Liver (tissue), 3 donors: ENCODE results near the gene ABLIM3.

Experiments
- EGR1 ChIP-seq, 2 donors: IDR thresholded peaks; 2 replicates each; pipeline ENCODE4 v1.6.1; 2016 to 2018; ENCODE audit warnings: antibody characterized with exemption in 2 of 2, low read depth in 2 of 2
- RAD21 ChIP-seq, 2 donors: IDR thresholded peaks; 2 replicates each; pipeline ENCODE4 v1.6.1; 2016; ENCODE audit warnings: antibody characterized with exemption in 2 of 2, mild to moderate bottlenecking in 2 of 2
- TAF1 ChIP-seq: conservative IDR thresholded peaks from 2 replicates; pipeline ENCODE4 v1.6.1; 2016; ENCODE audit warnings: antibody characterized with exemption, mild to moderate bottlenecking
- TF ChIP-seq, protein P1 (sequence below): fragments of 150-350 bp; IDR thresholded peaks from 2 replicates; pipeline ENCODE4 v1.5.1; 2017; ENCODE audit warnings: improper control_type of control experiment, low read depth, low read length; ENCODE audit not compliant: missing input control
- donor health status: healthy.
- donor health status: healthy.

DNA sequence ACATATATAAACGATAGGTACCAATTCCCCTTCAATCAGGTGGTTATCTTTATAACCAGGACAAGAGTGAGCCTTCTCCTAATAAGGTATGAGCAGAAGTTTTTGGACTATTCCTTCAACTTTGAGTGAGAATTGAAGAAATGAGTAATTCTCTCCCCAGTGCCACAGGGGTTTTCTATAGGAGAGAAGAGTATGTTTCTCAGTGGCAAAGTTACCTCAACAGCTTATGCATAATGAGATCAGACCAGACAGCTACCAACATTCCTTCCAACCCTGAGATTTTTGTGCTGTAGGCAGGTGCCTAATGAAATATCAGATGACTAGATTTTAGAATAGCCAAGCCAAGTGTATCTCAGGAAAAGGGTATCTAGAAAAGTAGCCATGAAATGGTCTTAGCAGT lies 40.9 kb downstream of the ABLIM3 start:
- TF ChIP-seq, protein P1, sequence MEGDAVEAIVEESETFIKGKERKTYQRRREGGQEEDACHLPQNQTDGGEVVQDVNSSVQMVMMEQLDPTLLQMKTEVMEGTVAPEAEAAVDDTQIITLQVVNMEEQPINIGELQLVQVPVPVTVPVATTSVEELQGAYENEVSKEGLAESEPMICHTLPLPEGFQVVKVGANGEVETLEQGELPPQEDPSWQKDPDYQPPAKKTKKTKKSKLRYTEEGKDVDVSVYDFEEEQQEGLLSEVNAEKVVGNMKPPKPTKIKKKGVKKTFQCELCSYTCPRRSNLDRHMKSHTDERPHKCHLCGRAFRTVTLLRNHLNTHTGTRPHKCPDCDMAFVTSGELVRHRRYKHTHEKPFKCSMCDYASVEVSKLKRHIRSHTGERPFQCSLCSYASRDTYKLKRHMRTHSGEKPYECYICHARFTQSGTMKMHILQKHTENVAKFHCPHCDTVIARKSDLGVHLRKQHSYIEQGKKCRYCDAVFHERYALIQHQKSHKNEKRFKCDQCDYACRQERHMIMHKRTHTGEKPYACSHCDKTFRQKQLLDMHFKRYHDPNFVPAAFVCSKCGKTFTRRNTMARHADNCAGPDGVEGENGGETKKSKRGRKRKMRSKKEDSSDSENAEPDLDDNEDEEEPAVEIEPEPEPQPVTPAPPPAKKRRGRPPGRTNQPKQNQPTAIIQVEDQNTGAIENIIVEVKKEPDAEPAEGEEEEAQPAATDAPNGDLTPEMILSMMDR, result no peak
- TF ChIP-seq RAD21 (IDR thresholded peaks at IDR 0.05) (no peak), EGR1 (IDR thresholded peaks at IDR 0.05; ENCODE audit: low read depth in 2 of 2) (no peak), TAF1 (no peak)
